Colonic mucosa (tissue), 4 donors: ENCODE data around the gene TMSB15C. TPM values are rescaled to one million over a fixed set of nuclear protein-coding genes. Genes with fewer than 3 reads are reported as not detected.
"Not testable (repeated sequence)": the region's sequence is repeated elsewhere in the genome, so short reads cannot be mapped to it uniquely, and the experiment has no call there.

Experiments
- DNase-seq: peaks from one replicate; pipeline ENCODE4 v3.0.0-alpha.2; 2020
- H3K27ac ChIP-seq: fragments of 200-600 bp; one replicate; pipeline ENCODE4 v1.8.0; 2021
- H3K27me3 ChIP-seq: fragments of 200-600 bp; one replicate; pipeline ENCODE4 v1.8.0; 2021
- H3K36me3 ChIP-seq: fragments of 200-600 bp; one replicate; pipeline ENCODE4 v1.8.0; 2021
- H3K4me1 ChIP-seq: fragments of 200-600 bp; one replicate; pipeline ENCODE4 v1.8.0; 2021; ENCODE audit warnings: mild to moderate bottlenecking
- H3K4me3 ChIP-seq: fragments of 200-600 bp; one replicate; pipeline ENCODE4 v1.8.0; 2021
- H3K9ac ChIP-seq, 2 donors: one replicate each; pipeline ENCODE4 v1.7.0; 2013; ENCODE audit warnings: control low read depth in 2 of 2, low read depth in 2 of 2, low read length in 2 of 2
- H3K9me3 ChIP-seq: fragments of 200-600 bp; one replicate; pipeline ENCODE4 v1.8.0; 2021
- CTCF ChIP-seq: fragments of 200-600 bp; IDR thresholded peaks from one replicate; pipeline ENCODE4 v1.8.0; 2022; ENCODE audit warnings: antibody characterized with exemption, mild to moderate bottlenecking
- intact Hi-C: fragments of 100-400 bp; cut with DNase I; formaldehyde crosslinking; loops from one replicate; pipeline ENCODE4 v1.14.1; 2022
- total RNA-seq, 2 donors: library from RNA; stranded (reverse); fragmentation: NEBNext Ultra II Directional in 1 of 2; extraction: Animal tissue kit (Norgen Biotek cat#: 25700) in 1 of 2; gene quantifications; one replicate each; pipeline ENCODE4 v1.2.1, GENCODE V29; 2021
- donor health status: healthy.
- donor health status: DM: no; HTN: no; CAD: no.
- donor health status: DM: no; HTN: no; CAD: no.

The TMSB15C gene
- total RNA-seq, 2 donors from 2014 or later: 0.89 to 1.2 TPM

- no peak for DNase-seq
- H3K27ac ChIP-seq: no peak overlapping the region
- no peak for TF ChIP-seq CTCF
These were observed 8.0 kb upstream of the TMSB15C start for GRCh38 chrX:104084063-104084462.

GRCh38 chrX:104077854-104078253 is 1.8 kb upstream of the TMSB15C start:
- intact Hi-C loops, H3K4me1 ChIP-seq, H3K4me3 ChIP-seq, H3K9me3 ChIP-seq, DNase-seq, H3K27me3 ChIP-seq, H3K27ac ChIP-seq, H3K9ac ChIP-seq, H3K36me3 ChIP-seq: not testable (repeated sequence)

More at GRCh38 chrX:104084063-104084462, 8.0 kb upstream of the TMSB15C start:
- H3K9me3 ChIP-seq: no peaks in the 10 kb centered on the region
- no peak overlapping the region for H3K9ac ChIP-seq
- H3K4me3 ChIP-seq: no peak overlapping the region
- intact Hi-C loops: no loop called here
- no peaks in the 10 kb centered on the region for H3K36me3 ChIP-seq
- H3K4me1 ChIP-seq: no peaks in the 10 kb centered on the region
- peaks cover 5% of the 10 kb centered on the region for H3K27me3 ChIP-seq

GRCh38 chrX:104062636-104063035 is 13.4 kb downstream of the TMSB15C start:
- H3K36me3 ChIP-seq, H3K27me3 ChIP-seq, intact Hi-C loops, H3K9ac ChIP-seq, H3K27ac ChIP-seq, H3K4me3 ChIP-seq, H3K4me1 ChIP-seq, DNase-seq, H3K9me3 ChIP-seq: not testable (repeated sequence)

- DNase-seq, H3K4me1 ChIP-seq, H3K9ac ChIP-seq, H3K27ac ChIP-seq, H3K4me3 ChIP-seq, H3K36me3 ChIP-seq, H3K27me3 ChIP-seq, intact Hi-C loops, H3K9me3 ChIP-seq: not testable (repeated sequence)
These were observed 21.1 kb downstream of the TMSB15C start for GRCh38 chrX:104054956-104055355.

GRCh38 chrX:104047171-104047570 is 28.9 kb downstream of the TMSB15C start:
- no peaks in the 10 kb centered on the region for H3K27me3 ChIP-seq
- no peaks in the 10 kb centered on the region for H3K36me3 ChIP-seq
- TF ChIP-seq CTCF: no peak
- DNase-seq: no peak
- H3K4me3 ChIP-seq: no peak overlapping the region
- H3K9me3 ChIP-seq: no peaks in the 10 kb centered on the region
- H3K9ac ChIP-seq: no peak overlapping the region
- H3K27ac ChIP-seq: no peak overlapping the region
- intact Hi-C loops: no loop called here
- no peaks in the 10 kb centered on the region for H3K4me1 ChIP-seq

GRCh38 chrX:104045642-104046041 is 30.4 kb downstream of the TMSB15C start:
- Histone ChIP-seq H3K27ac (no peak overlapping the region), H3K9me3 (no peaks in the 10 kb centered on the region), H3K4me1 (no peaks in the 10 kb centered on the region), H3K4me3 (no peak overlapping the region), H3K36me3 (no peaks in the 10 kb centered on the region), H3K27me3 (no peaks in the 10 kb centered on the region), H3K9ac (no peak overlapping the region)
- DNase-seq: no peak
- intact Hi-C loops: no loop called here
- TF ChIP-seq CTCF: no peak

GRCh38 chrX:104041003-104041402 is 35.0 kb downstream of the TMSB15C start:
- no peak for TF ChIP-seq CTCF
- intact Hi-C loops: no loop called here
- no peak overlapping the region for H3K4me3 ChIP-seq
- no peaks in the 10 kb centered on the region for H3K4me1 ChIP-seq
- no peak overlapping the region for H3K9ac ChIP-seq
- no peaks in the 10 kb centered on the region for H3K27me3 ChIP-seq
- H3K36me3 ChIP-seq: no peaks in the 10 kb centered on the region
- DNase-seq: no peak
- H3K27ac ChIP-seq: no peak overlapping the region
- H3K9me3 ChIP-seq: no peaks in the 10 kb centered on the region
